HepG2 (cell line): Measurements from ENCODE around the gene COL9A3. TPM values are rescaled to one million over a fixed set of nuclear protein-coding genes. Genes with fewer than 3 reads are reported as not detected.
A peak's percentile ranks its signal among the peaks of the same experiment; 100 is the strongest.

Experiments
- ARHGAP35 ChIP-seq: sonication (generic); formaldehyde crosslinking; IDR thresholded peaks from 2 replicates; pipeline ENCODE4 v1.9.0; 2022; ENCODE audit warnings: mild to moderate bottlenecking, inconsistent platforms, moderate library complexity, missing genetic modification reagents, borderline replicate concordance
- ETV5 ChIP-seq: IDR thresholded peaks from 2 replicates; pipeline ENCODE4 v1.6.1; 2018; ENCODE audit warnings: missing biosample characterization, missing genetic modification reagents, inconsistent platforms, borderline replicate concordance
- GATAD2A ChIP-seq: IDR thresholded peaks from 2 replicates; pipeline ENCODE4 v1.6.1; 2016
- HOXD1 ChIP-seq: sonication (generic); formaldehyde crosslinking; IDR thresholded peaks from 2 replicates; pipeline ENCODE4 v1.5.0; 2020; ENCODE audit warnings: missing genetic modification reagents
- KLF15 ChIP-seq: sonication (generic); formaldehyde crosslinking; IDR thresholded peaks from 2 replicates; pipeline ENCODE4 v1.8.1; 2023; ENCODE audit warnings: borderline replicate concordance, mild to moderate bottlenecking, inconsistent platforms, missing genetic modification reagents, mixed read lengths
- NCOA1 ChIP-seq: sonication (generic); formaldehyde crosslinking; IDR thresholded peaks from 2 replicates; pipeline ENCODE4 v1.9.0; 2021; ENCODE audit warnings: missing genetic modification reagents
- SIN3A ChIP-seq: IDR thresholded peaks from 2 replicates; pipeline ENCODE4 v1.6.1; 2011; ENCODE audit warnings: low read depth, mild to moderate bottlenecking, control low read depth, low read length, borderline replicate concordance
- STAT5B ChIP-seq: sonication (generic); formaldehyde crosslinking; IDR thresholded peaks from 2 replicates; pipeline ENCODE4 v1.4.0; 2020; ENCODE audit warnings: missing genetic modification reagents
- XBP1 ChIP-seq: sonication (generic); formaldehyde crosslinking; IDR thresholded peaks from 2 replicates; pipeline ENCODE4 v1.5.0; 2020; ENCODE audit warnings: missing genetic modification reagents
- ZNF224 ChIP-seq: sonication (generic); formaldehyde crosslinking; IDR thresholded peaks from 2 replicates; pipeline ENCODE4 v1.5.0; 2020; ENCODE audit warnings: mild to moderate bottlenecking, missing genetic modification reagents
- ZNF234 ChIP-seq: sonication (generic); formaldehyde crosslinking; conservative IDR thresholded peaks from 2 replicates; pipeline ENCODE4 v1.5.1; 2020; ENCODE audit warnings: mild to moderate bottlenecking, missing genetic modification reagents
- ZNF256 ChIP-seq: sonication (generic); formaldehyde crosslinking; conservative IDR thresholded peaks from 2 replicates; pipeline ENCODE4 v1.4.0; 2020; ENCODE audit warnings: missing genetic modification reagents
- ZNF543 ChIP-seq: sonication (generic); formaldehyde crosslinking; IDR thresholded peaks from 2 replicates; pipeline ENCODE4 v1.4.0; 2020; ENCODE audit warnings: mild to moderate bottlenecking, missing genetic modification reagents
- ZNF569 ChIP-seq: sonication (generic); formaldehyde crosslinking; IDR thresholded peaks from 2 replicates; pipeline ENCODE4 v1.5.0; 2020; ENCODE audit warnings: mild to moderate bottlenecking, missing genetic modification reagents, moderate library complexity, borderline replicate concordance
- ZNF746 ChIP-seq: sonication (generic); formaldehyde crosslinking; IDR thresholded peaks from 2 replicates; pipeline ENCODE4 v1.8.0; 2022; ENCODE audit warnings: mild to moderate bottlenecking, missing genetic modification reagents
- ZNF850 ChIP-seq: sonication (generic); formaldehyde crosslinking; conservative IDR thresholded peaks from 2 replicates; pipeline ENCODE4 v1.9.0; 2021; ENCODE audit warnings: mild to moderate bottlenecking, missing genetic modification reagents
- polyA plus RNA-seq, 8 experiments: library from polyadenylated mRNA; depleted of rRNA in 3 of 8; stranded (reverse) in 7 of 8; unstranded in 1 of 8; fragments of >200 nt; fragmentation: Illumina TruSeq in 4 of 8; extraction: Trizol in 4 of 8; gene quantifications; 2 replicates each; pipeline versions ENCODE4 v1.2.1 to v1.2.3, GENCODE V29; 2011 to 2016; ENCODE audit warnings: low read depth in 4 of 8, missing spikeins in 1 of 8, mixed read lengths in 1 of 8; ENCODE audit not compliant: insufficient read depth in 1 of 8
- total RNA-seq, 5 experiments: library from RNA; depleted of rRNA; stranded (reverse); fragments of >200 nt; fragmentation: Illumina TruSeq; extraction: Trizol; gene quantifications; 2 replicates each; pipeline ENCODE4 v1.2.3, GENCODE V29; 2016; ENCODE audit warnings: low read depth in 1 of 5
- TF ChIP-seq, protein P1 (sequence below): sonication (generic); formaldehyde crosslinking; IDR thresholded peaks from 2 replicates; pipeline ENCODE4 v1.4.0; 2020; ENCODE audit warnings: missing genetic modification reagents
- TF ChIP-seq, protein P2 (sequence below): IDR thresholded peaks from 2 replicates; pipeline ENCODE4 v1.6.1; 2018; ENCODE audit warnings: missing genetic modification reagents, mild to moderate bottlenecking, missing compliant biosample characterization
- TF ChIP-seq, protein P3 (sequence below): IDR thresholded peaks from 2 replicates; pipeline ENCODE4 v1.6.1; 2012; ENCODE audit warnings: inconsistent platforms
- TF ChIP-seq, protein P4 (sequence below): sonication (generic); formaldehyde crosslinking; conservative IDR thresholded peaks from 2 replicates; pipeline ENCODE4 v1.4.0; 2020; ENCODE audit warnings: missing genetic modification reagents
- TF ChIP-seq, protein P5 (sequence below): IDR thresholded peaks from 2 replicates; pipeline ENCODE4 v1.6.1; 2016; ENCODE audit warnings: missing compliant biosample characterization, missing genetic modification reagents, borderline replicate concordance

Gene COL9A3
- total and polyA plus RNA-seq, 2 of the 13 experiments (the other 11 are each of a cell fraction or from before 2014, with no cell fraction given): 155 to 204 TPM

DNA sequence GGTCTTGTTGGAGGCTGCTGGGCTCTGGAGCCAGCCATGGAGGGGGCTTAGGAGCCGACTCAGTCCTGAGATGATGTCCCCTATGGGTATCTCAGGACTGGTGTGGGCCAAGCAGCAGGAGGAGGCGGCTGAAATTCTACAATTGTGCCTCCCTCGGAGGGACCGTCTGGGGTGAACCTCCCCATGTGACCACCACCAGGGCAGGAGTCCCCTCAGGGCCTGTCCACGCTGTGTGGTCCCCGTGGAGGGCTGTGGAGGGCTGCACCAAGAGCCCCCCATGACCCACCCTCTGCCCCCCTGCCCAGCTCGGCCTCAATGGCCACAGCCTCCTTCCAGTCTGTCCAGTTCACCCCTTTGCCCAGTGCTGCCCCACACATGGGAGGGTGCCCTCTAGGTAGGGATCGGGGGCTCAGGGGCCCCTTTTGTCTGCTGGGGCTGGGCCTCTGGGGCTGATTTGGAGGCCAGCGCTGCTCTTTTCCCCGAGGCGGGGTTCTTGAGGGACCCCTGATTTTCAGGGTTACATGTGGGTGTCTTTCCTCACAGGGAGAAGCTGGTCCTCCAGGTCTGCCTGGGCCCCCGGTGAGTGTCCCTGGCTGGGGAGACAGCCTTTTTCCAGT lies 1.2 kb downstream of the COL9A3 start (continued):
- no peak for TF ChIP-seq ZNF850
- TF ChIP-seq, protein P1, sequence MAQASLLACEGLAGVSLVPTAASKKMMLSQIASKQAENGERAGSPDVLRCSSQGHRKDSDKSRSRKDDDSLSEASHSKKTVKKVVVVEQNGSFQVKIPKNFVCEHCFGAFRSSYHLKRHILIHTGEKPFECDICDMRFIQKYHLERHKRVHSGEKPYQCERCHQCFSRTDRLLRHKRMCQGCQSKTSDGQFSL (CRISPR knock-in tag): no peak
- TF ChIP-seq ZNF569: no peak
- TF ChIP-seq STAT5B (CRISPR knock-in tag): no peak
- 0 out of 2 replicates have a peak, but pooled peaks have one; percentile 22 for TF ChIP-seq XBP1
- no peak for TF ChIP-seq GATAD2A
- no peak for TF ChIP-seq ZNF224 (CRISPR knock-in tag)
- TF ChIP-seq, protein P2, sequence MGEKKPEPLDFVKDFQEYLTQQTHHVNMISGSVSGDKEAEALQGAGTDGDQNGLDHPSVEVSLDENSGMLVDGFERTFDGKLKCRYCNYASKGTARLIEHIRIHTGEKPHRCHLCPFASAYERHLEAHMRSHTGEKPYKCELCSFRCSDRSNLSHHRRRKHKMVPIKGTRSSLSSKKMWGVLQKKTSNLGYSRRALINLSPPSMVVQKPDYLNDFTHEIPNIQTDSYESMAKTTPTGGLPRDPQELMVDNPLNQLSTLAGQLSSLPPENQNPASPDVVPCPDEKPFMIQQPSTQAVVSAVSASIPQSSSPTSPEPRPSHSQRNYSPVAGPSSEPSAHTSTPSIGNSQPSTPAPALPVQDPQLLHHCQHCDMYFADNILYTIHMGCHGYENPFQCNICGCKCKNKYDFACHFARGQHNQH (CRISPR knock-in tag): no peak
- TF ChIP-seq ZNF543: no peak
- no peak; the same call in 1 of the 2 replicates for TF ChIP-seq ARHGAP35 (CRISPR knock-in tag)
- TF ChIP-seq KLF15: no peak
- TF ChIP-seq ZNF234 (CRISPR knock-in tag): no peak
- TF ChIP-seq, protein P3, sequence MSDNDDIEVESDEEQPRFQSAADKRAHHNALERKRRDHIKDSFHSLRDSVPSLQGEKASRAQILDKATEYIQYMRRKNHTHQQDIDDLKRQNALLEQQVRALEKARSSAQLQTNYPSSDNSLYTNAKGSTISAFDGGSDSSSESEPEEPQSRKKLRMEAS: no peak; the same call in 1 of the 2 replicates
- no peak for TF ChIP-seq ZNF746
- TF ChIP-seq HOXD1: no peak
- TF ChIP-seq NCOA1 (CRISPR knock-in tag): 0 out of 2 replicates have a peak, but pooled peaks have one; percentile 13
- no peak for TF ChIP-seq SIN3A
- TF ChIP-seq, protein P4, sequence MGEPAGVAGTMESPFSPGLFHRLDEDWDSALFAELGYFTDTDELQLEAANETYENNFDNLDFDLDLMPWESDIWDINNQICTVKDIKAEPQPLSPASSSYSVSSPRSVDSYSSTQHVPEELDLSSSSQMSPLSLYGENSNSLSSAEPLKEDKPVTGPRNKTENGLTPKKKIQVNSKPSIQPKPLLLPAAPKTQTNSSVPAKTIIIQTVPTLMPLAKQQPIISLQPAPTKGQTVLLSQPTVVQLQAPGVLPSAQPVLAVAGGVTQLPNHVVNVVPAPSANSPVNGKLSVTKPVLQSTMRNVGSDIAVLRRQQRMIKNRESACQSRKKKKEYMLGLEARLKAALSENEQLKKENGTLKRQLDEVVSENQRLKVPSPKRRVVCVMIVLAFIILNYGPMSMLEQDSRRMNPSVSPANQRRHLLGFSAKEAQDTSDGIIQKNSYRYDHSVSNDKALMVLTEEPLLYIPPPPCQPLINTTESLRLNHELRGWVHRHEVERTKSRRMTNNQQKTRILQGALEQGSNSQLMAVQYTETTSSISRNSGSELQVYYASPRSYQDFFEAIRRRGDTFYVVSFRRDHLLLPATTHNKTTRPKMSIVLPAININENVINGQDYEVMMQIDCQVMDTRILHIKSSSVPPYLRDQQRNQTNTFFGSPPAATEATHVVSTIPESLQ (CRISPR knock-in tag): no peak
- TF ChIP-seq ETV5 (CRISPR knock-in tag): no peak
- TF ChIP-seq, protein P5, sequence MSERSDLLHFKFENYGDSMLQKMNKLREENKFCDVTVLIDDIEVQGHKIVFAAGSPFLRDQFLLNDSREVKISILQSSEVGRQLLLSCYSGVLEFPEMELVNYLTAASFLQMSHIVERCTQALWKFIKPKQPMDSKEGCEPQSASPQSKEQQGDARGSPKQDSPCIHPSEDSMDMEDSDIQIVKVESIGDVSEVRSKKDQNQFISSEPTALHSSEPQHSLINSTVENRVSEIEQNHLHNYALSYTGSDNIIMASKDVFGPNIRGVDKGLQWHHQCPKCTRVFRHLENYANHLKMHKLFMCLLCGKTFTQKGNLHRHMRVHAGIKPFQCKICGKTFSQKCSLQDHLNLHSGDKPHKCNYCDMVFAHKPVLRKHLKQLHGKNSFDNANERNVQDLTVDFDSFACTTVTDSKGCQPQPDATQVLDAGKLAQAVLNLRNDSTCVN (CRISPR knock-in tag): 0 out of 2 replicates have a peak, but pooled peaks have one; percentile 10
- TF ChIP-seq ZNF256 (CRISPR knock-in tag): no peak
